GM12875 (cell line): ENCODE measurements around the gene RNPEPL1.
A peak's percentile ranks its signal among the peaks of the same experiment; 100 is the strongest.

Experiments used
- H3K4me3 ChIP-seq: one replicate; pipeline ENCODE4 v1.5.1; 2011; ENCODE audit warnings: low read depth, low read length, control low read depth
- CTCF ChIP-seq: IDR thresholded peaks from 2 replicates; pipeline ENCODE4 v1.5.1; 2011; ENCODE audit warnings: low read depth, mild to moderate bottlenecking, control low read depth, inconsistent platforms, low read length, moderate library complexity, borderline replicate concordance; ENCODE audit not compliant: insufficient read depth

RNPEPL1 gene

GRCh38 chr2:240581811-240582210 lies 13.5 kb downstream of the RNPEPL1 start:
- no peak overlapping the region for H3K4me3 ChIP-seq
- no peak for TF ChIP-seq CTCF

- no peak overlapping the region for H3K4me3 ChIP-seq
- no peak for TF ChIP-seq CTCF
Measured at GRCh38 chr2:240582781-240583180, 14.5 kb downstream of the RNPEPL1 start.

- H3K4me3 ChIP-seq: no peak overlapping the region
- TF ChIP-seq CTCF: no peak
Measured at GRCh38 chr2:240583774-240584173, 15.5 kb downstream of the RNPEPL1 start.

DNA sequence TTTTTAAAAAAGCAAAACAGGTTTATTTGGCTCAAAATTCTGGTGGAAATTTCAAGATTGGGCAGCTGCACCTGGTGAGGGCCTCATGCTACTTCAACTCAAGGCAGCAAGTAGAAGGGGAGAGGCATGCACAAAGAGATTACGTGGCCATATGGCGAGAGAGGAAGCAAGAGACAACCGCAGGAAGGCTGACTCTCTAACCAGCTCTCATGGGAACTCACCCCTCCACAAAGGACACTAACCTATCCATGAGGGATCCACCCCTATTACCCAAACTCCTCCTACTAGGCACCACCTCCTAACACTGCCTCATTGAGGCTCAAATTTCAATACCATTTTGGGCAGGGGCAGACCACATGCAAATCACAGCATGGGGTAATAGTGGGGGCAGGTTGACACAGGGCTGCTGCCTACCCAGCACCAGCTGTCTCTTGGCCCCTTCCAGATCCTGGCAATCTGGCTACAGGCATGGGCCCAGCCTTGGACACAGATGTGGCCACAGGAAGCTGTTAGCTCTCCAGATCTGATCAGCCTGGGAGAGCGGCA lies 16.3 kb downstream of the RNPEPL1 start:
- H3K4me3 ChIP-seq: peak overlapping the region; percentile 74

GRCh38 chr2:240585101-240585500 lies 16.8 kb downstream of the RNPEPL1 start:
- H3K4me3 ChIP-seq: peak overlapping the region; percentile 74
- no peak for TF ChIP-seq CTCF

More for the DNA sequence above, 16.3 kb downstream of the RNPEPL1 start:
- no peak for TF ChIP-seq CTCF

DNA sequence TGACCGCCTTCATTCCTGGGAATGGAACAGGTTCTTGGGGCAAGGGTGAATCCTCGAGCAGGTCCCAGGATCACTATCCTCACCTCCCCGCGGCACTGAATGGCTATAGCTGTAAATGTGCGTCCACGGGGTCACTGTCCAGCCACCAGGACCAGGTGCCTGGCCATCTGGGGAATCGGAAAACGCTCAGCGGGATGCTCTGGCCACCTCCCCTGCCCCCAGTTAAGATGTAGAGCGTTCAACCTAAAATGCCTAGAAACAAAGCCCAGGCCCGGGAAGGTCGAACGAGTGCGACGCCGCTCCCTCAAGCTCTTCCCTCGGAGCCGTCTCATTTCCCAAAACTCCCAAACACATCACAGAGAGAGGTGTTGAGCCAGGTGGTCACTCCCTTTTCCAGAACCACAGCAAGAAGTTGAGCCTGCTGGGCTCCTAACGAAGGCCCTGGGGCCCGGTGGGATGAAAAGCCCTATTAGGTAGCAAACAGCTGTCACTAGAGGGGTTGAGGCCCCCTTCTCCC lies 17.5 kb downstream of the RNPEPL1 start:
- H3K4me3 ChIP-seq: peak overlapping the region; percentile 74
- no peak for TF ChIP-seq CTCF

DNA sequence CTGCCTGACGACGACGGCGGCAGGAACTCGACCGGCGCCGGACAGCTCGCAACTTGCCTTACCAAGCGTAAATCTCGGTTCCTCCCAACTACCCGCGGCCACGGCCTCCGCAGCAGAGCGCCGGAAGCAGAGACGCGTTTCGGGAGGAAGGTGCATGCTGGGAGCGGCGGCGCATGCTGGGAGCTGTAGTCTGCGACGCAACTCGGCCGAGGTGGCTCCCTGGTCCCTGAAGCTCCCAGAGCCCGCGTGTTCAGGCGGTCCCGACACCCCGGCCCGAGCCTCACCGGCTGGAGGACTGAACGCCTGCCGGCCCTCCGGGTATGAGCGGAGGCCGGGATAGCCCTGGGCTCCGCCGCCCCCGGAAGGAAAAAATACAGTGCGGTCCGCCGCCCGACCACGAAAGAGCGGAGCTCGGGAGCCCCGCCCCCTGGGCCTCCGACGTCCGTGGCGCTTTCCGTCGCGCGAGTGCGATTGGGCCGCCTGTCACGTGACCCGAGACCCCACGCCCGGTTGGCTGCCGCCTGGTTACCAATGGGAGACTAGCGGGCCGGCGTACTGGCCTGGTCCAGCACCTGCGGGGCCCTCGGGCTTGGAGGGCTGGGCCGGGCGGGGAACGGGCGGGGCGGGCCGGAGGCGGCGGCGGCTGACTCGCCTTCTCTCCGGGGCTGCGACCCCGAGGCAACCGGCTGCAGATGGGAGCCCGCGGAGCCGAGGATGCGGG lies 18.1 kb downstream of the RNPEPL1 start, which contains the start of gene CAPN10:
Gene CAPN10 (plus strand): TSS at position 537 of the 721 bp plus-strand sequence. CDS start 178 bp downstream, at position 715.
- H3K4me3 ChIP-seq: peak within 1 kb of the TSS; percentile 74
- no peak for TF ChIP-seq CTCF
